ENCODE data around the gene ATP1A1.

GRCh38 chr1:116389013-116389412 is 16.0 kb downstream of the ATP1A1 start:
- TF ChIP-seq POLR2A (IDR thresholded peaks at IDR 0.05), result no peak
- TF ChIP-seq CTCF (IDR thresholded peaks at IDR 0.05), result no peak

Measured in lower leg skin (tissue), 3 donors.